Epidermal melanocyte (primary cell): ENCODE results near the gene GORASP1.
"Not testable (repeated sequence)": the region's sequence is repeated elsewhere in the genome, so short reads cannot be mapped to it uniquely, and the experiment has no call there.

ENCODE experiments used
- DNase-seq: peaks from one replicate; pipeline ENCODE4 v3.0.0; 2011; ENCODE audit warnings: low spot score; ENCODE audit not compliant: insufficient read length

Gene GORASP1

GRCh38 chr3:39067286-39067685 is 40.1 kb downstream of the GORASP1 start:
- DNase-seq, result no peak

- DNase-seq, result no peak
These were observed 42.2 kb downstream of the GORASP1 start for GRCh38 chr3:39065197-39065596.

GRCh38 chr3:39064646-39065045 is 42.8 kb downstream of the GORASP1 start:
- DNase-seq, result no peak

GRCh38 chr3:39063143-39063542 is 44.3 kb downstream of the GORASP1 start:
- no peak for DNase-seq

- no peak for DNase-seq
These were observed 45.2 kb downstream of the GORASP1 start for GRCh38 chr3:39062180-39062579.

GRCh38 chr3:39061228-39061627 is 46.2 kb downstream of the GORASP1 start:
- not testable (repeated sequence) for DNase-seq

- no peak for DNase-seq
These were observed 51.3 kb downstream of the GORASP1 start for GRCh38 chr3:39056151-39056550.

GRCh38 chr3:39053696-39054095 is 53.7 kb downstream of the GORASP1 start:
- DNase-seq, result no peak

- no peak for DNase-seq
These were observed 54.8 kb downstream of the GORASP1 start for GRCh38 chr3:39052583-39052982.

- DNase-seq, result peak; percentile 87
These were observed 55.5 kb downstream of the GORASP1 start, which contains the start of the genes SCN11A and WDR48 for GRCh38 chr3:39051649-39052561. TSS of gene SCN11A (minus strand) at chr3:39051944. CDS start at chr3:38950362, 101,582 bp downstream. TSS of gene WDR48 (plus strand) at chr3:39052016. CDS start at chr3:39052026, 10 bp downstream.

- no peak for DNase-seq
These were observed 57.4 kb downstream of the GORASP1 start for GRCh38 chr3:39050029-39050428.
